ENCODE data around the gene SPATA4. TPM values are rescaled to one million over a fixed set of nuclear protein-coding genes. Genes with fewer than 3 reads are reported as not detected.

SPATA4 gene
- total RNA-seq, 1 donor from 2014 or later, result not detected

DNA sequence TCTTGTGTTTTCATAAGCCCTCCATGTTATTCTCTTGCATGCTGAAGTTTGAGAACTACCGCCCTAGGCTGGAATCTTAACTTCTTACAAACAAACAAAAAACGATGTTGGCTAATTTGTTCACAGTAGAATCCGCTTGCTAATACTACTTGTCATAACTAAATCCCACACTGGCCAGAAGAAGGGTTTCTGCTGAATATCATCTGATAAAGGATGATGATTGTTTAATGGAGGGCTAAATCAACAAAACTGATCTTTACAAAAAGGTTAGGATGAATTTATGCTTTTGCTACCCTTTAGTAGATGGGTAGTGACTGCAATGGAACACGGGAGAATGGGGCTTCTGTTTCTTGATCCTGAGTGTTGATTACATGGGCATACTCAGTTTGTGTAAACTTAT lies 42.3 kb downstream of the SPATA4 start:
- no peak for TF ChIP-seq POLR2AphosphoS5 (IDR thresholded peaks at IDR 0.05; ENCODE audit: insufficient read depth in 1 of 2, low read depth in 1 of 2)
- TF ChIP-seq POLR2A (IDR thresholded peaks at IDR 0.05), result no peak
- TF ChIP-seq, protein P1, sequence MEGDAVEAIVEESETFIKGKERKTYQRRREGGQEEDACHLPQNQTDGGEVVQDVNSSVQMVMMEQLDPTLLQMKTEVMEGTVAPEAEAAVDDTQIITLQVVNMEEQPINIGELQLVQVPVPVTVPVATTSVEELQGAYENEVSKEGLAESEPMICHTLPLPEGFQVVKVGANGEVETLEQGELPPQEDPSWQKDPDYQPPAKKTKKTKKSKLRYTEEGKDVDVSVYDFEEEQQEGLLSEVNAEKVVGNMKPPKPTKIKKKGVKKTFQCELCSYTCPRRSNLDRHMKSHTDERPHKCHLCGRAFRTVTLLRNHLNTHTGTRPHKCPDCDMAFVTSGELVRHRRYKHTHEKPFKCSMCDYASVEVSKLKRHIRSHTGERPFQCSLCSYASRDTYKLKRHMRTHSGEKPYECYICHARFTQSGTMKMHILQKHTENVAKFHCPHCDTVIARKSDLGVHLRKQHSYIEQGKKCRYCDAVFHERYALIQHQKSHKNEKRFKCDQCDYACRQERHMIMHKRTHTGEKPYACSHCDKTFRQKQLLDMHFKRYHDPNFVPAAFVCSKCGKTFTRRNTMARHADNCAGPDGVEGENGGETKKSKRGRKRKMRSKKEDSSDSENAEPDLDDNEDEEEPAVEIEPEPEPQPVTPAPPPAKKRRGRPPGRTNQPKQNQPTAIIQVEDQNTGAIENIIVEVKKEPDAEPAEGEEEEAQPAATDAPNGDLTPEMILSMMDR (IDR thresholded peaks at IDR 0.05), result no peak
- no peak overlapping the region for H3K27ac ChIP-seq
- no peaks in the 10 kb centered on the region for H3K36me3 ChIP-seq
- DNase-seq (ENCODE audit: extremely low spot score in 2 of 2), result no peak
- no peak overlapping the region for H3K4me3 ChIP-seq
- H3K27me3 ChIP-seq, result no peaks in the 10 kb centered on the region
- intact Hi-C loops (cut with DNase I), result loop anchor here (5.0 kb wide), 1 partner anchor 189 kb away; no protein-coding TSS in a partner anchor
- H3K4me1 ChIP-seq, result no peaks in the 10 kb centered on the region
- no peaks in the 10 kb centered on the region for H3K9me3 ChIP-seq

DNA sequence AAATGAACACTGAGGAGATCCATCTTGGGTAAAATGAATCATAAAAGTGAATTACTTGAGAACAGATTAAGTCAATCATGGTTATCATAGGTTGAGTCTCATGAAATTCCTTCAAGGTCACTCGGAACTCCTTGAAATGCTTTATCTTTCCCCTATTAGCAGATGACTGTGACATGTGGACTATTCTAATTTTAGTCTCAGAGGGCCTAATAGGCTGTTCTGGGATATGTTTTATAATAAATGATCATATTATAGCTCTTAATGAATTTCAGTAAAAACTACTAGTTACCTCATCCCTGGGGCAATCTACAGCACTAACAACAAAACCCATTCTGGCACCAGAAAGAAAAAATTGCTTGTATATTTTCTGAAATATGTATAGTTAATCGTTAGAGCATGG lies 44.7 kb downstream of the SPATA4 start:
- TF ChIP-seq POLR2A (IDR thresholded peaks at IDR 0.05) (no peak), POLR2AphosphoS5 (IDR thresholded peaks at IDR 0.05; ENCODE audit: insufficient read depth in 1 of 2, low read depth in 1 of 2) (no peak)
- TF ChIP-seq, protein P1 (IDR thresholded peaks at IDR 0.05), result no peak
- H3K27ac ChIP-seq, result no peak overlapping the region

DNA sequence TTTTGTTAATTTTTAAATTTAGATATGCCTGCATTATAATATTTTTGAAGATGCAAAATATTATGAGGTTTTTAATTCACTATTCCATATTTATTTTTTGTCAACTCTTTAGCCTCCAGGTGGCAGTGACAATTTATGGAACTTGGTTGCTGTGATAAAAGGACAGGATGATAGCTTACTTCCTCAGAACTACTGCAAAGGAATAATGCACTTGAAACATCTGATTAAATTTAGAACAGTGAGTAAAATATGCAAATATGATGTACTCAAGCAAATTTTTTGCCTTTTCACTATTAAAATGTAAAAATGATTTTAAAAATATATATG lies 45.1 kb downstream of the SPATA4 start:
- no peak for DNase-seq (ENCODE audit: extremely low spot score in 2 of 2)
- no peak for TF ChIP-seq POLR2AphosphoS5 (IDR thresholded peaks at IDR 0.05; ENCODE audit: insufficient read depth in 1 of 2, low read depth in 1 of 2)
- TF ChIP-seq POLR2A (IDR thresholded peaks at IDR 0.05), result no peak
- TF ChIP-seq, protein P1 (IDR thresholded peaks at IDR 0.05), result no peak
- intact Hi-C loops (cut with DNase I), result loop anchor here (5.0 kb wide), 1 partner anchor 192 kb away; no protein-coding TSS in a partner anchor
- H3K27me3 ChIP-seq, result no peaks in the 10 kb centered on the region
- H3K36me3 ChIP-seq, result no peaks in the 10 kb centered on the region
- no peaks in the 10 kb centered on the region for H3K9me3 ChIP-seq
- H3K4me1 ChIP-seq, result no peaks in the 10 kb centered on the region
- H3K27ac ChIP-seq, result no peak overlapping the region
- H3K4me3 ChIP-seq, result no peak overlapping the region

More for the DNA sequence above, 44.7 kb downstream of the SPATA4 start:
- DNase-seq (ENCODE audit: extremely low spot score in 2 of 2), result no peak
- no peaks in the 10 kb centered on the region for H3K9me3 ChIP-seq
- H3K27me3 ChIP-seq, result no peaks in the 10 kb centered on the region
- H3K36me3 ChIP-seq, result no peaks in the 10 kb centered on the region
- no peaks in the 10 kb centered on the region for H3K4me1 ChIP-seq
- intact Hi-C loops (cut with DNase I), result loop anchor here (5.0 kb wide), 1 partner anchor 192 kb away; no protein-coding TSS in a partner anchor
- no peak overlapping the region for H3K4me3 ChIP-seq

DNA sequence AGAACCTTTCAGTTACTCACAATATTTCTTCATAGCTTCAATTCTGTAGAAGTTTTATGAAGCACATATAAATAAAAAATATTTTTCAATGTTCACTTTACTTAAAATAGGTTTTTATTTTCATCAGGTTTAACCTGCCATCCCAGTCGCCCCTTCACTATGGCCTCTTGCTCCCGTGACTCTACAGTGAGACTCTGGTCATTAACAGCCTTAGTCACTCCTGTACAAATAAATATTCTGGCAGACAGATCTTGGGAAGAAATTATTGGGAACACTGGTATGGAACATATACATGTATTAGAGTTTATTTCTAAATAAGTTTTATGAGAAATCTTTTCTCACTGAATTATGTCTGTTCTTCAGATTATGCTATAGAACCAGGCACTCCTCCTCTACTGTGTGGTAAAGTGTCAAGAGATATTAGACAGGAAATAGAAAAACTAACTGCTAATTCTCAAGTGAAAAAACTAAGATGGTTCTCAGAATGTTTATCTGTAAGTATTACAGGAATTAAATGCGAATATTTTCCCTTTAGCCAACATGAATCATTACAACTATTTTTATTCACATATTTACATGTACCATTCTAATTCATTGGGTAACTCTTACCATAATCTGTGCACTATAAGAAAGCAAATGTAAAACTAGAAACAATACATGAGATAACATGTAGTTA lies 45.6 kb downstream of the SPATA4 start:
- H3K27me3 ChIP-seq, result no peaks in the 10 kb centered on the region
- no peaks in the 10 kb centered on the region for H3K4me1 ChIP-seq
- no peak overlapping the region for H3K27ac ChIP-seq
- no peaks in the 10 kb centered on the region for H3K9me3 ChIP-seq
- no peaks in the 10 kb centered on the region for H3K36me3 ChIP-seq
- intact Hi-C loops (cut with DNase I), result loop anchor here (5.0 kb wide), 1 partner anchor 192 kb away; no protein-coding TSS in a partner anchor
- no peak overlapping the region for H3K4me3 ChIP-seq
- TF ChIP-seq POLR2A (IDR thresholded peaks at IDR 0.05) (no peak), POLR2AphosphoS5 (IDR thresholded peaks at IDR 0.05; ENCODE audit: insufficient read depth in 1 of 2, low read depth in 1 of 2) (no peak)
- TF ChIP-seq, protein P1 (IDR thresholded peaks at IDR 0.05), result no peak
- no peak for DNase-seq (ENCODE audit: extremely low spot score in 2 of 2)

DNA sequence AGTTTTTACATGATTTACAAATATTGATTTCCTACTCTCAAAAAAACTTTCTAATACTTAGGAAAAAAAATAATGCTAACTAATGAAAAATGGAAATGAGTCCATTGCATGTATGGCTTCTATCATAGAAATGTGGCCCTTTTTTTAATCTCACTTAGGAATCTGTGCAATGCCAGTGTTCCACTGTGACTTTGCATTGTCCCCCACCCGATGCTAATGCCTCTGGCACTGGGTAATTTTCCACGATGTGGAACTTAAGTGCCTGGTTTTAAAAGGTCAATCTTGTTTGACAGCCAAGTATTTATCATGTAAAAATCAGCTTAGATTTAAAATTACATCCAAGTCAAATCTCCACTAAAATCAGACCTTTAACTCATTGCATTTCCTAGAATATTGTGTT lies 53.1 kb downstream of the SPATA4 start:
- intact Hi-C loops (cut with DNase I), result no loop called here
- no peaks in the 10 kb centered on the region for H3K4me1 ChIP-seq
- TF ChIP-seq, protein P1 (IDR thresholded peaks at IDR 0.05), result no peak

More for the DNA sequence above, 53.1 kb downstream of the SPATA4 start:
- Histone ChIP-seq H3K27me3 (no peaks in the 10 kb centered on the region), H3K36me3 (no peaks in the 10 kb centered on the region), H3K9me3 (no peaks in the 10 kb centered on the region), H3K27ac (no peak overlapping the region), H3K4me3 (no peak overlapping the region)
- DNase-seq (ENCODE audit: extremely low spot score in 2 of 2), result no peak

All from vagina (tissue), 2 donors.